Liver (tissue), 3 donors: ENCODE data around the gene LRRC27.

ENCODE experiments used
- CTCF ChIP-seq: fragments of 150-350 bp; IDR thresholded peaks from 2 replicates; pipeline ENCODE4 v1.5.1; 2017; ENCODE audit warnings: improper control_type of control experiment, low read depth, low read length; ENCODE audit not compliant: missing input control
- RXRA ChIP-seq, 2 donors: IDR thresholded peaks; 2 replicates each; pipeline ENCODE4 v1.6.1; 2017 to 2018; ENCODE audit warnings: antibody characterized with exemption in 2 of 2, mild to moderate bottlenecking in 1 of 2
- donor health status: healthy.
- donor health status: healthy.

GRCh38 chr10:132335189-132336063 is 3.4 kb downstream of the LRRC27 start:
- TF ChIP-seq RXRA (IDR thresholded peaks at IDR 0.05) = no peak
- no peak for TF ChIP-seq CTCF
